ENCODE data around the gene OTOL1.

OTOL1 gene

DNA sequence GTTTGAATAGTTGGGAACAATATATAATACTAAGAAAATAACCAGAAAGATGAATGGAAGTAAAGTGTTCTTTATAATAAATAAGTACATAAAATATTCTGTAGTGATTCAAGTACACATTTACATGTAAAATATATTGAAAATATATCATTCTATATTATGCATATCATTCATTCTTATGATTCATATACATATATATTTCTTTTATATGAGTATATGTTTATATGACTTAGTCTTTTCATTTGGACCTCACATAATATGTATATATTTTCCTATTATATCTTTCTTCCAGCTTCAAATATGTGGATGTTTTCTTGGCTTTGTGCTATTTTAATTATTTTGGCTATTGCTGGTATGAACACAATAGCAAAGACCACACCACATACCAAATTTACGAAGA is at the start of gene OTOL1:
TSS of gene OTOL1 (plus strand) at position 301 of the 400 bp plus-strand sequence. CDS start at position 301, 0 bp downstream.
- H3K9me3 ChIP-seq = no peaks in the 10 kb centered on the region
- no peaks in the 10 kb centered on the region for H3K36me3 ChIP-seq
- H3K27ac ChIP-seq = no peak within 1 kb of the TSS
- H3K27me3 ChIP-seq = no peaks in the 10 kb centered on the region
- no peak within 1 kb of the TSS for H3K4me3 ChIP-seq (ENCODE audit: low read depth in 1 of 2, low read length in 1 of 2)
- H3K4me1 ChIP-seq (ENCODE audit: control insufficient read depth in 1 of 2, insufficient read depth in 1 of 2, low read depth in 1 of 2, low read length in 1 of 2) = no peaks in the 10 kb centered on the region
- TF ChIP-seq, protein P1, sequence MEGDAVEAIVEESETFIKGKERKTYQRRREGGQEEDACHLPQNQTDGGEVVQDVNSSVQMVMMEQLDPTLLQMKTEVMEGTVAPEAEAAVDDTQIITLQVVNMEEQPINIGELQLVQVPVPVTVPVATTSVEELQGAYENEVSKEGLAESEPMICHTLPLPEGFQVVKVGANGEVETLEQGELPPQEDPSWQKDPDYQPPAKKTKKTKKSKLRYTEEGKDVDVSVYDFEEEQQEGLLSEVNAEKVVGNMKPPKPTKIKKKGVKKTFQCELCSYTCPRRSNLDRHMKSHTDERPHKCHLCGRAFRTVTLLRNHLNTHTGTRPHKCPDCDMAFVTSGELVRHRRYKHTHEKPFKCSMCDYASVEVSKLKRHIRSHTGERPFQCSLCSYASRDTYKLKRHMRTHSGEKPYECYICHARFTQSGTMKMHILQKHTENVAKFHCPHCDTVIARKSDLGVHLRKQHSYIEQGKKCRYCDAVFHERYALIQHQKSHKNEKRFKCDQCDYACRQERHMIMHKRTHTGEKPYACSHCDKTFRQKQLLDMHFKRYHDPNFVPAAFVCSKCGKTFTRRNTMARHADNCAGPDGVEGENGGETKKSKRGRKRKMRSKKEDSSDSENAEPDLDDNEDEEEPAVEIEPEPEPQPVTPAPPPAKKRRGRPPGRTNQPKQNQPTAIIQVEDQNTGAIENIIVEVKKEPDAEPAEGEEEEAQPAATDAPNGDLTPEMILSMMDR (IDR thresholded peaks at IDR 0.05) = no peak

DNA sequence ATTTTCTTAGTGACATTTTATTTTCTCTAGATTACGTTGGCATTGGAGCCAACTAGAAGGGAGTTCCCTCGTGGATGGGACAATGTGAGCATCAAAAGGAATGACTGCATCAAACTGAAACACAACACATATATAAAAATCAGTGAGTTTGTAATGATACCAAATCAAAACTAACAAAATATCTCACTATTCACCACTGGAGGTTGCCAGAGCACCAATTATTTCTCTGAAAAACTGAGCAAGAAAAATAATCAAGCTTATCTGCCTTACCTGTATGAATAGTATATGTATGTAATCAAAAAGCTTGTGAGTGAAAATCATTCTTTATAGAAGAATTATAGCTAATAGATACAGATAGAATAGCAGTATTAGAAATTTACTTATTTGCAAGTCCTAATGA is 46.8 kb upstream of the OTOL1 start:
- Histone ChIP-seq H3K36me3 (no peaks in the 10 kb centered on the region), H3K4me3 (ENCODE audit: low read depth in 1 of 2, low read length in 1 of 2) (no peak overlapping the region), H3K9me3 (no peaks in the 10 kb centered on the region), H3K27ac (no peak overlapping the region), H3K4me1 (ENCODE audit: control insufficient read depth in 1 of 2, insufficient read depth in 1 of 2, low read depth in 1 of 2, low read length in 1 of 2) (no peaks in the 10 kb centered on the region), H3K27me3 (no peaks in the 10 kb centered on the region)
- TF ChIP-seq, protein P1 (IDR thresholded peaks at IDR 0.05) = no peak

DNA sequence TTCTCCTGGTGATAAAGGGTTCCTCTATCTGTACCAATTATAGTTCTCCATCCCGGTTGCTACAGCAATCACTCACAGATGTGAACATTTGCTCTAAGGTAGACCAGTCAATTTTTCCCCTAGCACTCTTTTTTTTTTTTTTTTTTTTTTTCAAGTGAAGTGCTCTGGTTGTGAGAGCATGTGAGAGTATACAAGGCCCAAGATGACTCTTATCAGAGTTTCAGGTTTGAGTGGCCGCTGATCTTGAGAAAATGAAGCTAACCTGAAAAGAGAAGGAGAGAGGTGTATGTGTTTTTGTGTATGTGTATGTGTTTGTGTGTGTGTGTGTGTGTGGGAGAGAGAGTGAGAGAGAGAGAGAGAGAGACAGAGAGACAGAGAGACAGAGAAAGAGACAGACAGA is 44.4 kb upstream of the OTOL1 start:
- Histone ChIP-seq H3K27ac (no peak overlapping the region), H3K4me1 (ENCODE audit: control insufficient read depth in 1 of 2, insufficient read depth in 1 of 2, low read depth in 1 of 2, low read length in 1 of 2) (no peaks in the 10 kb centered on the region), H3K27me3 (no peaks in the 10 kb centered on the region), H3K9me3 (no peaks in the 10 kb centered on the region), H3K4me3 (ENCODE audit: low read depth in 1 of 2, low read length in 1 of 2) (no peak overlapping the region), H3K36me3 (no peaks in the 10 kb centered on the region)
- TF ChIP-seq, protein P1 (IDR thresholded peaks at IDR 0.05) = no peak

DNA sequence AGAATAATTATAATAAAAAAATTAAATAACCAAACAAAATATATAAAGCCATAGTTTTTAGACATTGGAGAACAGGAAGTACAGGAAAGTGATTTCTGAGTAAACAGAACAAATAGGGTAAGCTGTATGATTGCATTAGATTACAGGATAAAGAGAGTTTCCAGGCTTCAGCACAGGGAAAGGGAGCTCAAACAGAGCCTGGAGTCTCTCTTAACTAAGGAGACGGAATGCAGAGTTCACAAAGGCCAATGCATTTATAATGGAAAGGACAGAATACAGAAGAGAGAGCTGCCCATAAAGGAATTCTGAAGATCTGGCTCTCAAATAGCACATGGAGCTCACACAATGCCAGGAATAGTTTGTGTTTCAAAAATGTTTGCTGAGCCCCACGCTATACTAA is 42.0 kb upstream of the OTOL1 start:
- Histone ChIP-seq H3K36me3 (no peaks in the 10 kb centered on the region), H3K9me3 (no peaks in the 10 kb centered on the region), H3K27ac (no peak overlapping the region), H3K27me3 (no peaks in the 10 kb centered on the region), H3K4me3 (ENCODE audit: low read depth in 1 of 2, low read length in 1 of 2) (no peak overlapping the region), H3K4me1 (ENCODE audit: control insufficient read depth in 1 of 2, insufficient read depth in 1 of 2, low read depth in 1 of 2, low read length in 1 of 2) (no peaks in the 10 kb centered on the region)
- TF ChIP-seq, protein P1 (IDR thresholded peaks at IDR 0.05) = no peak

DNA sequence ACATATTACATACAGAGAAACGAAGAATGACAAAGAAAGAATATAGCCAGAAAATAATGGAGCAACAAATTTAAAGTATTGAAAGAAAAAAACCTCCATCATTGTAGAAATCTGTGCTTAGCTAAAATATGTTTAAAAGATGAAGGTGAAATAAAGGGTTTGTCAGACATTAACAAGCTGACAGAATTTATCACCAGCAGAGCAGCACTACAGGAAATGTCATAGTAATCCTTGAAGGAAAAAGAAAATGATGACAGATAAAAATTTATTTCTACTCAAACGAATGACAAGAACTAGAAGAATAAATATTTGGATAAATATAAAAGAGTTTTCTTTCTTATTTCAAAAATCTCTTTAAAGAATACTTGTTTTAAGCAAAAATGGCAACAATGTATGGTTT is 40.6 kb upstream of the OTOL1 start:
- Histone ChIP-seq H3K4me1 (ENCODE audit: control insufficient read depth in 1 of 2, insufficient read depth in 1 of 2, low read depth in 1 of 2, low read length in 1 of 2) (no peaks in the 10 kb centered on the region), H3K27me3 (no peaks in the 10 kb centered on the region), H3K4me3 (ENCODE audit: low read depth in 1 of 2, low read length in 1 of 2) (no peak overlapping the region), H3K36me3 (no peaks in the 10 kb centered on the region), H3K27ac (no peak overlapping the region), H3K9me3 (no peaks in the 10 kb centered on the region)
- TF ChIP-seq, protein P1 (IDR thresholded peaks at IDR 0.05) = no peak

DNA sequence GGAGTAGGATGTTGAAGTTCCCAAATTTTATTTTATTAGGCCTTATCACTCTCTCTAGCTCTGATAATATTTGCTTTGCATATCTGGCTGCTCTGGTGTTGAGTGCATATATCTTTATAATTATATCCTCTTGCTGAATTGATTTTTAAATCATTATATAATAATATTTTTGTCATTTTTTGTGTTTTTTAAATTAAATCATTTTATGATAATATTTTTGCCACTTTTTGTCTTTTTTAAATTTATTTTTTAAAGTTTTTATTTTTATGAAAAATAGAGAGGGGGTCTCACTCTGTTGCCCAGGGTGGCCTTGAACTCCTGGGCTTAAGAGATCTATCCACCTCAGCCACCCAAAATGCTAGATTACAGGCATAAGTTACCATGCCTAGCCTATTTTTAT is 34.5 kb upstream of the OTOL1 start:
- TF ChIP-seq, protein P1 (IDR thresholded peaks at IDR 0.05) = no peak
- H3K27me3 ChIP-seq = no peaks in the 10 kb centered on the region
- H3K27ac ChIP-seq = no peak overlapping the region
- no peak overlapping the region for H3K4me3 ChIP-seq (ENCODE audit: low read depth in 1 of 2, low read length in 1 of 2)
- H3K36me3 ChIP-seq = no peaks in the 10 kb centered on the region
- no peaks in the 10 kb centered on the region for H3K4me1 ChIP-seq (ENCODE audit: control insufficient read depth in 1 of 2, insufficient read depth in 1 of 2, low read depth in 1 of 2, low read length in 1 of 2)
- H3K9me3 ChIP-seq = peaks cover 6% of the 10 kb centered on the region
